Fibroblast of lung (primary cell): Measurements from ENCODE around the gene SLX9. TPM values are rescaled to one million over a fixed set of nuclear protein-coding genes. Genes with fewer than 3 reads are reported as not detected.

Experiments
- DNase-seq, 2 donors: peaks; one replicate each; pipeline versions ENCODE4 v3.0.0 to v3.0.0-alpha.2; 2010; ENCODE audit warnings: low read depth in 2 of 2
- H2AFZ ChIP-seq: 2 replicates; pipeline ENCODE4 v1.5.1; 2012; ENCODE audit warnings: low read length, control low read depth, inconsistent platforms
- H3K27ac ChIP-seq: 2 replicates; pipeline ENCODE4 v1.5.1; 2011; ENCODE audit warnings: low read length, control low read depth; ENCODE audit not compliant: insufficient read depth
- H3K27me3 ChIP-seq: 2 replicates; pipeline ENCODE4 v1.5.1; 2011; ENCODE audit warnings: mild to moderate bottlenecking, low read length; ENCODE audit not compliant: control insufficient read depth, insufficient read depth
- H3K36me3 ChIP-seq: 2 replicates; pipeline ENCODE4 v1.5.1; 2011; ENCODE audit warnings: low read length; ENCODE audit not compliant: control insufficient read depth, insufficient read depth
- H3K4me1 ChIP-seq: 2 replicates; pipeline ENCODE4 v1.5.1; 2011; ENCODE audit warnings: low read length; ENCODE audit not compliant: control insufficient read depth, insufficient read depth; ENCODE audit errors: extremely low read depth
- H3K4me2 ChIP-seq: 2 replicates; pipeline ENCODE4 v1.5.1; 2011; ENCODE audit warnings: low read length, control low read depth; ENCODE audit not compliant: insufficient read depth; ENCODE audit errors: extremely low read depth
- H3K4me3 ChIP-seq, 4 experiments: fragments of 200-600 bp in 1 of 4; sonication (generic) in 1 of 4; replicated peaks in 1 of 4; 2 replicates each; pipeline ENCODE4 v1.5.1; 2011 to 2016; ENCODE audit warnings: low read length in 4 of 4, low read depth in 3 of 4, mild to moderate bottlenecking in 3 of 4, control low read depth in 2 of 4, inconsistent platforms in 1 of 4, mixed read lengths in 1 of 4; ENCODE audit not compliant: insufficient read depth in 1 of 4; ENCODE audit errors: control extremely low read depth in 1 of 4
- H3K79me2 ChIP-seq: 2 replicates; pipeline ENCODE4 v1.5.1; 2012; ENCODE audit warnings: mild to moderate bottlenecking, low read length, inconsistent platforms; ENCODE audit not compliant: control insufficient read depth, insufficient read depth
- H3K9ac ChIP-seq: 2 replicates; pipeline ENCODE4 v1.5.1; 2011; ENCODE audit warnings: mild to moderate bottlenecking, low read length, control low read depth; ENCODE audit not compliant: insufficient read depth
- H3K9me3 ChIP-seq: 2 replicates; pipeline ENCODE4 v1.5.1; 2012; ENCODE audit warnings: low read depth, low read length; ENCODE audit not compliant: control insufficient read depth, insufficient read depth
- H4K20me1 ChIP-seq: 2 replicates; pipeline ENCODE4 v1.5.1; 2011; ENCODE audit warnings: low read length; ENCODE audit not compliant: control insufficient read depth, insufficient read depth; ENCODE audit errors: extremely low read depth
- EZH2 ChIP-seq: IDR thresholded peaks from 2 replicates; pipeline ENCODE4 v1.5.1; 2012; ENCODE audit warnings: low read length, control low read depth, mild to moderate bottlenecking; ENCODE audit errors: missing control alignments
- polyA plus RNA-seq, 2 donors: library from polyadenylated mRNA; depleted of rRNA in 1 of 2; stranded (reverse) in 1 of 2; unstranded in 1 of 2; fragments of >200 nt; gene quantifications; 2 replicates each; pipeline ENCODE4 v1.2.1, GENCODE V29; 2011 to 2012; ENCODE audit warnings: missing spikeins in 1 of 2
- total RNA-seq: library from RNA; depleted of rRNA; stranded (reverse); fragments of >200 nt; gene quantifications from 2 replicates; pipeline ENCODE4 v1.2.1, GENCODE V29; 2014
- TF ChIP-seq, protein P1 (sequence below), 2 donors: IDR thresholded peaks in 1 of 2; conservative IDR thresholded peaks in 1 of 2; 1 replicate in 1 of 2; 2 replicates in 1 of 2; pipeline ENCODE4 v1.5.1; 2011 to 2012; ENCODE audit warnings: low read length in 2 of 2, control low read depth in 1 of 2, inconsistent platforms in 1 of 2, low read depth in 1 of 2, mild to moderate bottlenecking in 1 of 2

SLX9 gene
- total and polyA plus RNA-seq, 2 donors (not counting 1 experiment from before 2014, with no cell fraction given): 9.7 to 14.9 TPM

DNA sequence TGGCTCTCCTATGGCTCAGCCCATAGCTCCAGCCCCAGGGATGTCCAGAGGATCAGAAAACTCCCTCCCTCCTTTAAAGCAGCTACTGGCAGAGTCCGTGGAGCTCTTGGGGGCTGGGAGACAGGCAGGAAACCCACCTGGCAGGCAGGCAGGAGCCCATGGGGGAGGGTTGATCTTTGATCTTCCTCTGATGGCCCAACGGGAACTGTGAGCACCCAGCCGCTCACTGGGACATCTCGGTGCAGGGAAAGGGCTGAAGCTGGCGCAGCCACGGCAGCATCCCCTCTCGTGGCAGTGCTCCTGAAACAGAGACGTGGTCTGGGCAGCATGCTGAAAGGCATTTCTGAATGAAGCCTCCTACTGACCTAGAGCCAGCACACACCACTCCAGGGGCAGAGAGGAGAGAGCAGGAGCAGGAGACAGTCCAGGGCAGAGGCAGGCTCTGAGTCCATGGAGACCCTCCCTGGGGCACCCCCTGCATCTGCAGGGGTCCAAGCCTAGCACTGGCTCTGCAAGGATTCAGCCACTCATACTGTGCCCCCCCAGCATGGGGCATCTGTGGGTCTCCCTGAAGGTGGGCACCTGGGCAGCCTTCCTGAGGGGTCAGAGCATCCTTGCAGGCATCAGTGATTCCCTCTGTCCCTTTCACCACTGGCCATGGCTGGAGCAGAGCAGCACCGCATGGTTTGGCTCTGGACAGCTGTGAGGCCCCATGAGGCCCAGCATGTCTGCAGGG lies 4.9 kb upstream of the SLX9 start:
- Histone ChIP-seq H4K20me1 (no peaks in the 10 kb centered on the region), H3K79me2 (no peaks in the 10 kb centered on the region), H3K4me2 (no peak overlapping the region), H3K9me3 (no peaks in the 10 kb centered on the region), H2AFZ (no peak overlapping the region), H3K4me3 (no peak overlapping the region), H3K9ac (no peak overlapping the region), H3K4me1 (peaks cover 5% of the 10 kb centered on the region), H3K27me3 (peaks cover 28% of the 10 kb centered on the region), H3K27ac (no peak overlapping the region), H3K36me3 (no peaks in the 10 kb centered on the region)
- DNase-seq: no peak
- TF ChIP-seq EZH2: no peak
- TF ChIP-seq, protein P1, sequence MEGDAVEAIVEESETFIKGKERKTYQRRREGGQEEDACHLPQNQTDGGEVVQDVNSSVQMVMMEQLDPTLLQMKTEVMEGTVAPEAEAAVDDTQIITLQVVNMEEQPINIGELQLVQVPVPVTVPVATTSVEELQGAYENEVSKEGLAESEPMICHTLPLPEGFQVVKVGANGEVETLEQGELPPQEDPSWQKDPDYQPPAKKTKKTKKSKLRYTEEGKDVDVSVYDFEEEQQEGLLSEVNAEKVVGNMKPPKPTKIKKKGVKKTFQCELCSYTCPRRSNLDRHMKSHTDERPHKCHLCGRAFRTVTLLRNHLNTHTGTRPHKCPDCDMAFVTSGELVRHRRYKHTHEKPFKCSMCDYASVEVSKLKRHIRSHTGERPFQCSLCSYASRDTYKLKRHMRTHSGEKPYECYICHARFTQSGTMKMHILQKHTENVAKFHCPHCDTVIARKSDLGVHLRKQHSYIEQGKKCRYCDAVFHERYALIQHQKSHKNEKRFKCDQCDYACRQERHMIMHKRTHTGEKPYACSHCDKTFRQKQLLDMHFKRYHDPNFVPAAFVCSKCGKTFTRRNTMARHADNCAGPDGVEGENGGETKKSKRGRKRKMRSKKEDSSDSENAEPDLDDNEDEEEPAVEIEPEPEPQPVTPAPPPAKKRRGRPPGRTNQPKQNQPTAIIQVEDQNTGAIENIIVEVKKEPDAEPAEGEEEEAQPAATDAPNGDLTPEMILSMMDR (conservative IDR thresholded peaks at IDR 0.05 in 1 of 2, IDR thresholded peaks at IDR 0.05 in 1 of 2; ENCODE audit: low read depth in 1 of 2, low read length in 2 of 2): no peak

DNA sequence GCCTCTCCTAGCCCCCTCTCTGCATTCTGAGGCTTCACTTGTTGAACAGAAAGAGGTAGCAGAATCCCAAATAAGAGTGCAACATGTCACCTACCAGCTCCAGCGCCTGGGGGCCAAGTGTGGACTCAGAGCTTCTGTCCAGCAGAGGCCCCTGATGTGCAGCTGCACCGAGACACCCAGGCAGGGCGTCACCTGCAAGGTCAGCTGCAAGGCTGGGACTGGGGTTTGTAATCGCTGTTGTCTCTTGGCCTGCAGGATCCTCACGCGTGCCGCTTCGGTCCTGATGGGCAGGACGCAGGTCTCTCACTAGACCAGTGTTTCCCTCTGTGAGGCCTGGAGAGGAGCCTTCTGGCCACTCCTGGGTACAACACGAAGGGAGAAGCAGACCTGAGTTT lies 4.3 kb upstream of the SLX9 start:
- H3K27ac ChIP-seq: no peak overlapping the region
- no peak for DNase-seq
- peaks cover 5% of the 10 kb centered on the region for H3K79me2 ChIP-seq
- no peaks in the 10 kb centered on the region for H4K20me1 ChIP-seq
- H3K27me3 ChIP-seq: peaks cover 25% of the 10 kb centered on the region
- no peaks in the 10 kb centered on the region for H3K36me3 ChIP-seq
- no peak overlapping the region for H3K4me2 ChIP-seq
- no peak overlapping the region for H2AFZ ChIP-seq
- H3K4me3 ChIP-seq: no peak overlapping the region
- H3K4me1 ChIP-seq: peaks cover 5% of the 10 kb centered on the region
- TF ChIP-seq EZH2: no peak
- TF ChIP-seq, protein P1 (conservative IDR thresholded peaks at IDR 0.05 in 1 of 2, IDR thresholded peaks at IDR 0.05 in 1 of 2; ENCODE audit: low read depth in 1 of 2, low read length in 2 of 2): no peak
- H3K9me3 ChIP-seq: no peaks in the 10 kb centered on the region
- H3K9ac ChIP-seq: no peak overlapping the region

DNA sequence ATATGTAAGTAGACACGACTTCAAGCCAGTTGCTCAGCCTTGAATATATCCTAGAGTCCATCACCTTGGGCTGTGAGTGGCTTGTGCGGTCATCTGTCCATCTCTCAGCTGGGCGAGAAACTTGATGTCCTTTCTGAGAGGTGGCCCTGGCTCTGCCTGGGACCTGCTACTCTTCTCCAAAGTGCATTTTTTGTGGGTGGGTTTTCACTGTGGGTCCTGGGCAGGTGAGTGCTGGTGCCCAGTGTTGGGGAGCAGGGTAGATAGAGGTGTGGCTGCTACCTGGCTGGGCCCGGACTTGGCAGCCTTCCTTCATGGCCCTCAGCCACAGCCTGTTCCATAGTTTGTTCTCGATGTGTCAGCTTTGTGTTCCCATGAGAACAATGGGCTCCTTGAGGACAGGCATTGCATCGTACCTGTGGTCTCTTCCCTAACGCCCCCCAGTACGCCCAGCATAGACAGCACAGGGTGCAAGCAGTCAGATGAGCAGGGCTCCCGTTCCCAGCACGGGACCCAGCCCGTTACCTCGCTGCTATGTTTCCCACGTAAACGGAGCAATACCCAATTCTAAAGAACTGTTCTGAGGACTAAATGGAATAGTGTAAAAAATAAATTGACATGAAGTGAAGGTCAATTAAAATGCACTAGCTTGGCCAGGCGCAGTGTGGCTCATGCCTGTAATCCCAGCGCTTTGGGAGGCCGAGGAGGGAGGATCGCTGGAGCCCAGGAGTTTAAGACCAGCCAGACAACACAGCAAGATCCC lies 877 bp upstream of the SLX9 start:
- H3K4me3 ChIP-seq: peak overlapping the region; percentile 70 to 92 (median 72)
- H3K9ac ChIP-seq: peak overlapping the region; percentile 71
- peak overlapping the region; percentile 53 for H3K27ac ChIP-seq
- TF ChIP-seq, protein P1 (conservative IDR thresholded peaks at IDR 0.05 in 1 of 2, IDR thresholded peaks at IDR 0.05 in 1 of 2; ENCODE audit: low read depth in 1 of 2, low read length in 2 of 2): no peak
- no peak for DNase-seq
- no peaks in the 10 kb centered on the region for H4K20me1 ChIP-seq
- peak overlapping the region; percentile 94 for H2AFZ ChIP-seq
- peaks cover 2% of the 10 kb centered on the region for H3K27me3 ChIP-seq
- H3K79me2 ChIP-seq: peaks cover 23% of the 10 kb centered on the region
- peak overlapping the region; percentile 88 for H3K4me2 ChIP-seq
- H3K4me1 ChIP-seq: peaks cover 2% of the 10 kb centered on the region
- no peaks in the 10 kb centered on the region for H3K9me3 ChIP-seq
- no peaks in the 10 kb centered on the region for H3K36me3 ChIP-seq
